Activated naive CD4-positive, alpha-beta T cell treated with anti-CD3 and anti-CD28 coated beads for 36 hours (primary cell): ENCODE measurements around the gene CDK14. TPM values are rescaled to one million over a fixed set of nuclear protein-coding genes. Genes with fewer than 3 reads are reported as not detected.
"Not testable (repeated sequence)": the region's sequence is repeated elsewhere in the genome, so short reads cannot be mapped to it uniquely, and the experiment has no call there.

Experiments used
- CTCF ChIA-PET: fragments of 350-600 bp; sonication (Branson Sonifier 250); formaldehyde crosslinking; loops from one replicate; lab custom pipeline; 2021; ENCODE audit warnings: antibody characterized with exemption; lab: Charles Lee
- DNase-seq: peaks from one replicate; pipeline ENCODE4 v3.0.0-alpha.2; 2020
- H3K27ac Mint-ChIP-seq: one replicate; pipeline ENCODE4 v1.8.0; 2021; ENCODE audit warnings: mild to moderate bottlenecking, mixed read lengths
- H3K27me3 Mint-ChIP-seq: one replicate; pipeline ENCODE4 v1.8.0; 2021; ENCODE audit warnings: low read depth, mixed read lengths
- H3K36me3 Mint-ChIP-seq: one replicate; pipeline ENCODE4 v1.8.0; 2021; ENCODE audit warnings: low read depth, mixed read lengths
- H3K4me1 Mint-ChIP-seq: one replicate; pipeline ENCODE4 v1.8.0; 2021; ENCODE audit warnings: low read depth, mixed read lengths
- H3K4me3 Mint-ChIP-seq: one replicate; pipeline ENCODE4 v1.8.0; 2021; ENCODE audit warnings: mild to moderate bottlenecking, moderate library complexity, mixed read lengths
- H3K9me3 Mint-ChIP-seq: one replicate; pipeline ENCODE4 v1.8.0; 2021; ENCODE audit warnings: mixed read lengths
- intact Hi-C: fragments of 100-400 bp; cut with micrococcal nuclease; formaldehyde crosslinking; loops from one replicate; pipeline ENCODE4 v1.15.1; 2023
- total RNA-seq, 2 experiments: library from RNA; stranded (reverse); gene quantifications; one replicate each; pipeline ENCODE4 v1.2.3, GENCODE V29; 2021

CDK14 gene
- total RNA-seq, 2 experiments from 2014 or later = 0.42 to 0.81 TPM

DNA sequence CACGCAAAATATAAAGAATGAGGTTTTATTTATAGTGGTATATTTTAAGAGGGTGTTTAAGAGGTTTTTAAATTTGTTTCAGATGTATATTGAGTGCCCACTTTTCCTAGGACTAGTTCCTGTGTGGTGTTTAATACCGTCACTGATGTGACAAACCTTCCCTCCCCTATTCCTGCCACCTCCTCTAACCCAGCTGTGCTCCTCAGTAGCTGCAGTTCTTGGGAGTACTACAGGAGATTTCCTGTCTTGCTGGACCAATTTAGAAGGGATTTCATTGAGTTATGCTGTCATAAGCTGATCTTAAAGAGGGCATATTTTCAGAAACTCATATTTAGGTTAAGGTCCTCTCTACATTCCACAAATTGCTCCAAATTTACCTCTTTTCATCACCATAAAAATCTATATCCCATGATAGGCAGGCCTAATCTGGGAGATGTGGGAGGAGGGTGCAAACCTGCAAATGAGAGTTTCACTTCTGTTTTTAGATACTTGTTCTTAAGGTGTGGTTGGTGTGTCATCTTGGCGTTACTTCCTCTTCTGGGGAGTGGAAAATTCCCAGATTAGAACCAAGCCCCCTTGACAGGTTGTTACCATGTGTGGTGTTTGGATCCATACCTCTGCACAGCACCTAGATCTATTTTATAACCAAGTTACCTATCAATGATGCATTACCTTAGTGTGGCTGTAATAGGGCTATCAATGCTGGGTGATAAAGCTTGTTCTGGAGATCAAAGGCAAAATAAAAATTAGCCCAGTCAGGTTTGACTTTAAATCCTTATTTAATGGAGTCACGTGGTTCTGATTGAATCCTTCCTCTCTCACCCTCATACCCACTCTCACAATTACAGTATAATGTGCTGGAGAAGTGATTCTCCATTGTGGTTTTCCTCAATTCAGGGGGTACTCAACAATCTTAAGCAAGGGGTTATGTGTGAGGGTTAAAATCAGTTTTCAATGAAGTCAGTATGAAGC, 141.1 kb downstream of the CDK14 start:
- H3K27ac Mint-ChIP-seq = no peak overlapping the region

DNA sequence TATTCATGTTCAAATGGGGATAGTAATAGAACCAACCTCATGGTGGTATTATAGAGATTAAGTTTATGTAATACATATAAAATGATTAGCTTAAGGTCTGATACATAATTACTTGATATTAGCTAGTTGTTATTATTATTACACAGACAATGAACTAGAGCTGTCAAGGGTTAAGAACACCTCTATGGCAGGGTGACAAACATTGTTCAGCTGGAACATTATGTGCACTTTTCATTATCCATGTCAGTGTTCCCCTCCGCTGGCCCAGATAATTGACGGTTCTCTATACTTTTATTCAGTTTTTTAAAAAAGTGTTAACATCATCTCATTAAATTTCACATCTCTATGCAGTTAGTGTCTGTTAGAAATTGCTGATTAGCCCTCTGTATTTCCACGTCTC, 142.1 kb downstream of the CDK14 start:
- no peaks in the 10 kb centered on the region for H3K36me3 Mint-ChIP-seq
- peaks cover 5% of the 10 kb centered on the region for H3K27me3 Mint-ChIP-seq
- H3K4me3 Mint-ChIP-seq = no peak overlapping the region
- no peak overlapping the region for H3K27ac Mint-ChIP-seq
- no peak for DNase-seq
- intact Hi-C loops = no loop called here
- CTCF ChIA-PET = interaction anchor here (0.7 kb wide), 1 partner anchor 184 kb away, joined by 4 read pairs; no protein-coding TSS in a partner anchor
- peaks cover 7% of the 10 kb centered on the region for H3K4me1 Mint-ChIP-seq
- peaks cover 5% of the 10 kb centered on the region for H3K9me3 Mint-ChIP-seq

More for the DNA sequence above, 141.1 kb downstream of the CDK14 start:
- intact Hi-C loops = no loop called here
- DNase-seq = peak; percentile 15
- CTCF ChIA-PET = interaction anchor here (0.9 kb wide), 1 partner anchor 10 kb away, joined by 3 read pairs; no protein-coding TSS in a partner anchor
- peaks cover 2% of the 10 kb centered on the region for H3K36me3 Mint-ChIP-seq
- H3K27me3 Mint-ChIP-seq = peaks cover 5% of the 10 kb centered on the region
- H3K4me1 Mint-ChIP-seq = peaks cover 7% of the 10 kb centered on the region
- peaks cover 12% of the 10 kb centered on the region for H3K9me3 Mint-ChIP-seq
- no peak overlapping the region for H3K4me3 Mint-ChIP-seq

DNA sequence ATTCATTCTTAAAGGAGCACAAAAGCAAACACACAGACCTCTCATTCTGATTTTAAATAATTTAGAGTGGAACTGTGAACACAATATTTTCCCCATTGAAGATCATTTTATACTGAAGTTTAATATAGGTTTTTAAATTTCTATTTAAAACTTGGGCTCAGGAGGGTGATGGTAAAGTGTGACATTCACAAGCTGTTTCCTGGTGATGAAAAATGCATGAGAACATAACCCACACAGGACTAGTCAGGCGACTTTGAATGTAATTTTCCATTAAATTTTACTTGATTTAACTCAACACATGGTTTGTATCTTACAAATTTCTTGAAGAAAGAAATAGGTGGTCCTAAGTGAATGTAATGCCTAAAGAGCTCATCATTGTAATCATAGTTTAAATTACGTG, 143.6 kb downstream of the CDK14 start:
- H3K4me1 Mint-ChIP-seq = peaks cover 7% of the 10 kb centered on the region
- CTCF ChIA-PET = no interaction called here
- H3K36me3 Mint-ChIP-seq = no peaks in the 10 kb centered on the region
- DNase-seq = no peak
- no peak overlapping the region for H3K4me3 Mint-ChIP-seq
- no peak overlapping the region for H3K27ac Mint-ChIP-seq
- H3K27me3 Mint-ChIP-seq = no peaks in the 10 kb centered on the region
- intact Hi-C loops = no loop called here
- H3K9me3 Mint-ChIP-seq = no peaks in the 10 kb centered on the region

GRCh38 chr7:90740386-90740785, 144.3 kb downstream of the CDK14 start:
- Mint-ChIP-seq H3K27ac (no peak overlapping the region), H3K9me3 (no peaks in the 10 kb centered on the region), H3K36me3 (no peaks in the 10 kb centered on the region), H3K4me1 (peaks cover 7% of the 10 kb centered on the region), H3K4me3 (no peak overlapping the region), H3K27me3 (no peaks in the 10 kb centered on the region)
- intact Hi-C loops = no loop called here
- no peak for DNase-seq
- CTCF ChIA-PET = no interaction called here

- no peak for DNase-seq
- no peaks in the 10 kb centered on the region for H3K9me3 Mint-ChIP-seq
- no peaks in the 10 kb centered on the region for H3K27me3 Mint-ChIP-seq
- H3K4me3 Mint-ChIP-seq = no peak overlapping the region
- no peak overlapping the region for H3K27ac Mint-ChIP-seq
- H3K36me3 Mint-ChIP-seq = no peaks in the 10 kb centered on the region
- intact Hi-C loops = no loop called here
- H3K4me1 Mint-ChIP-seq = no peaks in the 10 kb centered on the region
- CTCF ChIA-PET = no interaction called here
These were observed 147.5 kb downstream of the CDK14 start for GRCh38 chr7:90743626-90744025.

GRCh38 chr7:90747516-90747915, 151.4 kb downstream of the CDK14 start:
- intact Hi-C loops = no loop called here
- Mint-ChIP-seq H3K36me3 (no peaks in the 10 kb centered on the region), H3K4me1 (no peaks in the 10 kb centered on the region), H3K9me3 (no peaks in the 10 kb centered on the region), H3K27ac (no peak overlapping the region), H3K27me3 (peaks cover 4% of the 10 kb centered on the region), H3K4me3 (no peak overlapping the region)
- no peak for DNase-seq
- CTCF ChIA-PET = interaction anchor here (0.6 to 1.1 kb wide), 2 partner anchors 10 to 279 kb away, joined by 3 to 4 read pairs; no protein-coding TSS in a partner anchor

DNA sequence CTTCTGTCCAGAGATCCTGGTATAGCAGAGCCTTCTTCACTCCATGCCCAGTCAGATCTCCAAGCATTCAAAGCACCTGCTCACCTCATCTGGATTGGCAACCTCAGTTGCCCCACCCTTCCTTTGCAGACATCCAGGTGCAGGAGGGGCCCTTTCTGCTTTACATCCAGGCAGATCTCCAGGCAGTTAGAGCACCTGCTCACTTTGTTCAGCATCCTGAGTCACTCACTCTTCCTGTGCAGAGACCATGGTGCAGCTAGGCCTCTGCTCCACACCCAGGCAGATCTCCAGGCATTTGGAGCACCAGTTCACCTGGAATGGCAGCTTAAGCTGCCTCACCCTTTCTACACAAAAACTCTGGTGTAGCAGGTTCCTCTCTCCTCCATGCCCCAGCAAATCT, 153.1 kb downstream of the CDK14 start:
- Mint-ChIP-seq H3K27me3 (peaks cover 4% of the 10 kb centered on the region), H3K4me3 (no peak overlapping the region), H3K36me3 (no peaks in the 10 kb centered on the region), H3K9me3 (no peaks in the 10 kb centered on the region), H3K4me1 (no peaks in the 10 kb centered on the region), H3K27ac (no peak overlapping the region)
- CTCF ChIA-PET = interaction anchor here (1.2 kb wide), 1 partner anchor 282 kb away, joined by 4 read pairs; no protein-coding TSS in a partner anchor
- intact Hi-C loops = no loop called here
- no peak for DNase-seq

DNA sequence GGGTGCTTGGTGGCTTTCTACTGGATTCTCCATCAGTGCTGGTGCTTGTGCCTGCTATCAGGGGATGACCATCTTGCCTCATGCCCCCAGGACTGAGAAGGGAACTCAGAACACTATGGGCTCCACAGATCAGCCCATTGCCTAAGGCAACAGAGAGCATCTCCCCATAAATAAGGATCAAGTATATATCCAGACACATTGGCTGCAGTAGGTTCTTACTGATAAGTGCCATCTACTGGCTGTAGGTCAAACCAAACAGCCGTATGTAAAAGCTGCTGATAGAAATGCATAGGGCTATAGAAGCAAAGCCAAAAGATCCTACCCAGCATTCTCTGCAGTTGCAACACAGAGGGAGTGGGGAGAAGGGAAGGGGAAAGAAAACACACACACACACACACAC, 153.7 kb downstream of the CDK14 start:
- H3K4me3 Mint-ChIP-seq = no peak overlapping the region
- H3K36me3 Mint-ChIP-seq = no peaks in the 10 kb centered on the region
- no peaks in the 10 kb centered on the region for H3K4me1 Mint-ChIP-seq
- intact Hi-C loops = no loop called here
- no peak for DNase-seq
- no peaks in the 10 kb centered on the region for H3K9me3 Mint-ChIP-seq
- no peak overlapping the region for H3K27ac Mint-ChIP-seq
- H3K27me3 Mint-ChIP-seq = peaks cover 4% of the 10 kb centered on the region
- CTCF ChIA-PET = interaction anchor here (1.2 kb wide), 1 partner anchor 282 kb away, joined by 4 read pairs; no protein-coding TSS in a partner anchor

DNA sequence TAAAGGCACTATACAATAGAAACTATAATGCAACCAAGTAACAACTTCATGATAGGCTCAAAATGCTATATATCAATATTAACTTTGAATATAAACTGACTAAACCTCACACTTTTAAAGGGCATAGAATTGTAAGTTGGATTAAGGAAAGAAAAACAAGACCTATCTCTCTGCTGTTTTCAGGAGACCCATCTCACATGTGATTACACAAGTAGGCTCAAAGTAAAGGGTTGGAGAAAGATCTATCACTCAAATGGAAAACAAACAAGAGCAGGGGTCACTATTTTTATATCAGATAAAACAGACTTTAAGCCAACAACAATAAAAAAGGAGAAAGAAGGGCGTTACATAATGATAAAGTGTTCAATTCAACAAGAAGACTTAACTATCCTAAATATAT, 155.5 kb downstream of the CDK14 start:
- DNase-seq = no peak
- CTCF ChIA-PET = no interaction called here
- H3K27me3 Mint-ChIP-seq = peaks cover 4% of the 10 kb centered on the region
- no peak overlapping the region for H3K27ac Mint-ChIP-seq
- no peaks in the 10 kb centered on the region for H3K36me3 Mint-ChIP-seq
- H3K4me1 Mint-ChIP-seq = no peaks in the 10 kb centered on the region
- no peak overlapping the region for H3K4me3 Mint-ChIP-seq
- no peaks in the 10 kb centered on the region for H3K9me3 Mint-ChIP-seq
- intact Hi-C loops = no loop called here

- Mint-ChIP-seq H3K4me1 (no peaks in the 10 kb centered on the region), H3K4me3 (no peak overlapping the region), H3K27me3 (peaks cover 4% of the 10 kb centered on the region), H3K9me3 (no peaks in the 10 kb centered on the region), H3K27ac (no peak overlapping the region), H3K36me3 (no peaks in the 10 kb centered on the region)
- CTCF ChIA-PET = no interaction called here
- intact Hi-C loops = no loop called here
- DNase-seq = no peak
These were observed 155.9 kb downstream of the CDK14 start for GRCh38 chr7:90752051-90752450.

GRCh38 chr7:90755041-90755440, 158.9 kb downstream of the CDK14 start:
- DNase-seq = no peak
- H3K9me3 Mint-ChIP-seq = no peaks in the 10 kb centered on the region
- no peaks in the 10 kb centered on the region for H3K36me3 Mint-ChIP-seq
- no peaks in the 10 kb centered on the region for H3K27me3 Mint-ChIP-seq
- intact Hi-C loops = no loop called here
- CTCF ChIA-PET = no interaction called here
- no peak overlapping the region for H3K27ac Mint-ChIP-seq
- H3K4me3 Mint-ChIP-seq = no peak overlapping the region
- no peaks in the 10 kb centered on the region for H3K4me1 Mint-ChIP-seq

DNA sequence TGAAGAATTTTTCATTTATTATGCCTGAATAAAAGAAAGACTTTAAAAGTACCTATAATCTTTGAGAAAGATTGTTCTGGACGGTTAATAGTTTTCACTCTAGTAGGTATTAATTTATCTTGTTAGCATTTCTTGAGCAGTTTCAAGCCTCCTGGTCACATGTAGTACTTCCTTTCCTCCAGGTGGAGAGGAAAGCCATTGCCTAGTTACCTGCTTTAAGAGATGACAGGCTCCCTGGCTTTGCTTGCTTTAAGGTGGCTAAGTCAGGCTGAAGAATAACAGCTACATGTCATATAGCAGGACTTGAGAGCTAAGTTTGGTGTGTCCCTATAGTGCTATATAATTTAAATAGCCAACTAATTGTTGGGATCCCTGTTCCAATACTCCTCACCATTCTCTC, 160.2 kb downstream of the CDK14 start:
- Mint-ChIP-seq H3K27ac (no peak overlapping the region), H3K4me3 (no peak overlapping the region), H3K9me3 (no peaks in the 10 kb centered on the region), H3K36me3 (no peaks in the 10 kb centered on the region), H3K27me3 (no peaks in the 10 kb centered on the region), H3K4me1 (no peaks in the 10 kb centered on the region)
- intact Hi-C loops = no loop called here
- DNase-seq = no peak
- CTCF ChIA-PET = no interaction called here

DNA sequence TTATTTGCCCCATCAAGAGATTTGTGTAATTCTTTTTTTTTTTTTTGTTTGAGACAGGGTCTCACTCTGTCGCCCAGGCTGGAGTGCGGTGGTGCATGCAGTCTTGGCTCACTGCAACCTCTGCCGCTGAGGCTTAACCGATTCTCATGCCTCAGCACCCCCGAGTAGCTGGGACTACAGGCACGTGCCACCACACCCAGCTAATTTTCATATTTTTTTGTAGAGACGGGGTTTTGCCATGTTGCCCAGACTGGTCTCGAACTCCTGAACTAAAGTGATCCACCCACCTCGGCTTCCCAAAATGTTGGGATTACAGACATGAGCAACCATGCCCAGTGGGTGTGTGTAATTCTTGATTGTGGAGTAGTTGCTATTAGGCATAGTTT, 161.4 kb downstream of the CDK14 start:
- H3K36me3 Mint-ChIP-seq, H3K27me3 Mint-ChIP-seq, H3K27ac Mint-ChIP-seq, H3K4me3 Mint-ChIP-seq, DNase-seq, H3K9me3 Mint-ChIP-seq, H3K4me1 Mint-ChIP-seq, intact Hi-C loops, CTCF ChIA-PET: not testable (repeated sequence)
